ENCODE data around the gene CES3.
A peak's percentile ranks its signal among the peaks of the same experiment; 100 is the strongest.

CES3 gene, protein sequence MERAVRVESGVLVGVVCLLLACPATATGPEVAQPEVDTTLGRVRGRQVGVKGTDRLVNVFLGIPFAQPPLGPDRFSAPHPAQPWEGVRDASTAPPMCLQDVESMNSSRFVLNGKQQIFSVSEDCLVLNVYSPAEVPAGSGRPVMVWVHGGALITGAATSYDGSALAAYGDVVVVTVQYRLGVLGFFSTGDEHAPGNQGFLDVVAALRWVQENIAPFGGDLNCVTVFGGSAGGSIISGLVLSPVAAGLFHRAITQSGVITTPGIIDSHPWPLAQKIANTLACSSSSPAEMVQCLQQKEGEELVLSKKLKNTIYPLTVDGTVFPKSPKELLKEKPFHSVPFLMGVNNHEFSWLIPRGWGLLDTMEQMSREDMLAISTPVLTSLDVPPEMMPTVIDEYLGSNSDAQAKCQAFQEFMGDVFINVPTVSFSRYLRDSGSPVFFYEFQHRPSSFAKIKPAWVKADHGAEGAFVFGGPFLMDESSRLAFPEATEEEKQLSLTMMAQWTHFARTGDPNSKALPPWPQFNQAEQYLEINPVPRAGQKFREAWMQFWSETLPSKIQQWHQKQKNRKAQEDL

GRCh38 chr16:66961065-66961744 is at the start of gene CES3:
TSS of gene CES3 (plus strand) at chr16:66961266. CDS start at chr16:66961308, 42 bp downstream.
- DNase-seq = peak; percentile 1 to 24

GRCh38 chr16:66911801-66912200 is 49.3 kb upstream of the CES3 start:
- no peak for DNase-seq

DNA sequence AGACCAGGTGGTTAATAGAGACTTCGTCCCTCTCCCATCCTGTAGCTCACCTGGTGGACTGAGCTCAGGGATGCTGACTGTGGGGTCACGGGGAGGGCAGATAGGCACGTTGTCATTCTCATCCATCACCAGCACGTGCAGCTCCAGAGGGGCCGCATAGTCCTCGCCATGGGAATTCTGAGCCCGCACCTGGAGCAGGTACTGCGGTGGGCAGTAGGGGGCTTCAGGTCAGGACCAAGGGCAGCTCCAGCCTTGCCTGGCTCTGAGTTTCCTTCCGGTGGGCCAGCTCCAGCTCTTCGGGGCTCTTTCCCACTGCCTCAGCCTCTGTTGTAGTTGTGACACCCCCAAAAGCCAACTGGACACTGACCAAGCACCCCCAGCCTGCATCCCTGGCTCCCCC is 48.0 kb upstream of the CES3 start:
- DNase-seq = no peak

GRCh38 chr16:66913711-66914110 is 47.4 kb upstream of the CES3 start:
- DNase-seq = no peak

DNA sequence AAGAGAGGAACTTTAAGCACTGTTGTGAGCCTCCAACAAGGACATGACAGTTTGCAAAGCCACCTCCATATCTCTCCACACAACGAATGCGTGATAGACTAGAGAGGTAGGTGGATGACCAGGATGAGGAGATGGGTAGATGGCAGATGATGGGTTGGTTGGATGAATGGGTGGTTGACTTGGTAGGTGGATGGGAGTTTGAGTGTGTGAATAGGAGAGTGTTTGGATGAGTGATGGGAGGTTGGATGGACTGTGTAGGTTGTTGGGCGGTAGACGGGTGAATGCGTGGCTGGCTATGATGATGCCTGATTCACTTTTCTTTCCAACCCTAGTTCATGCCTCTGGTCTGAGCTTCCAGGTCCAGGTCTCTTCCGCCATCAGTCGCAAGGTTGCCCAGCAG is 46.5 kb upstream of the CES3 start:
- DNase-seq = no peak

DNA sequence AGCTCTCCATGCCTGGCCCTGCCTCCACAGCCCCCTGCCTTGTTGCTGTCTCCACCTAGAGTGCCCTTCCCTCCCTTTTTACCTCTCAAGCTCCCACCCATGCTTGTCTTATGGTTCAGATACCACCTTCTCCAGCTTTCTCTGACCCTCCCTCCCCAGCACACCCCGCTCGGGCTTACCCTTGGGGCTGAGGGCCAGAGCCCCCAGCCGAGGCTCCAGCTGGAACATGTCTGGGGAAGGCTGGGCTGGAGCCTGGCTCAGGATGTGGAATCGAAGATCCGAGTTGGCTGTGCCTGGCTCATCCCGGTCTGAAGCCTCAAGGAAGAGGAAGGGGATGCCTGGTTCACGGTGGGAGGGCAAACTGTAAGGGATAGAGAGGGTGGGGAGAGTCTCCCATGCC is 46.0 kb upstream of the CES3 start:
- no peak for DNase-seq

DNA sequence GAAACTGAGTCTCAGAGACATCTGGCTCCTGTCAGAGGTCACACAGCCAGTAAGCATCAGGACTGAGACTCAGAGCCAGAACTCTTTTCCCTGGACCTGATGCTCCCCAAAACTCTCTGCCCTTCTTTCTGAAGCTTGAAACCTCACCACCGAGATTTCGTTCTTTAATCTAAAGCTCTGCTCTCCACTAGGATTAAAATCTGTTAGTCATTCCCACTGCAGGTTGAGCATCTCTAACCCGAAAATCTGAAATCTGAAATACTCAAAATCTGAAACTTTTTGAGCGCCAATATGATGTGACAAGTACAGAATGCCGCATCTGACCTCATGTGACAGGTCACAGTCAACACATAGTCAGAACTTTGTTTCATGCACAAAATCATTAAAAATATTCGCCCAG is 44.5 kb upstream of the CES3 start:
- no peak for DNase-seq

GRCh38 chr16:66917741-66918140 is 43.3 kb upstream of the CES3 start:
- no peak for DNase-seq

DNA sequence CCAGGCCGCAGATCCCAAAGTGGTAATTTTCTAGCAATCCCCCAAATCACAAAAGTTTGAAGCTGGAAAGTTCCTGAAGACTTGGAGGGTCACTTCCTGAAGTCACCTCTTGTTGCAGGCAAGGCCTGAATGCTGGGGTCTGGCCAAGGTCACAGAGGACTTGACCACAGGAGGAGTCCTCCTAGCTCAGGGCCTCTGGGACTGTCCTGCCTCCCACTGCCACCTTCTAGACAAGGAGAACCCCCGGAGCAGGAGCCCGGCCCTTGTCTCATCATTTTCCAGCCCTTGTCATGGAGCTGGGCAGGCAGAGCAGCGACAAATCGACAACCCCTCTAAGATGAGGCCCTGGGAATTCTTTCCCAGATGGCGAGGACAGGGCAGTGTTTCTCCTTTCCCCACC is 42.7 kb upstream of the CES3 start:
- DNase-seq = no peak

DNA sequence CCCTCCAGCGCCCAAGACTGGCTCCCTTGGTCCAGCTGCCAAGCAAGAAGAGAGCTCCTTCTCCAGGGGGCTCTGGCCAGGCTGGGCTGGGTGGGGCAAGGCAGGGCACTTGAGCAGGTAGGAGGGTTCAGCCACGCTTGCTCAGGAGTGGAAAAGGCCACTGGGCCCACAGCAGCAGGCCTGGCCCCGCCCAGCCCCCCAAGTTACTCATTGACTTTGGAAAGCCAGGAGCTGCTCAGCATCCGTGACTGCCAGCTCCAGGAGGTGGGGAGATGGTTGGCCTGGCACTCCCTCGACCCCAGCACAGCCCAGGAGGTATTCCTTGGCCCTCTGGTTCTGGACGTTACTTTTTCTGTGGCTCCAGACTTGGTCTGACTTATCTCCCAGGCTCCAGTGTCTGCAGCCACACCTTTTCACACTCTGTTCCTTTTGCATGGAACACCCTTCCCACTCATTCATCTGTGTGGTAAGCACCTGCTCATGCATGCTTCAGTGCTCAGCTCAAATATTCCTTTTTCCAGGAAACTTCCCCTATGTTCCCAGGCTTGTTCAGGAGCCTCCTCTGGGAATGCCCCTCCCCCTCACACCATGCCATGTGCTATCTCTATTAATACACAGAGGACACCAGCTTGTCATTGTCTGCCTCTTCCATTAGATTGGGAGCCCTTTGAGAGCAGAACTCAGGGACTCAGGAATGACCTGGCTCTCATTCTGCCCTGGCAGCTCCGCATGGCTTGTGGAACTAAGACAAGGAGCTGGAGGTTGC is 42.1 kb upstream of the CES3 start, which contains the start of gene CDH16:
CDH16 (minus strand) TSS at position 83 of the 766 bp plus-strand sequence. CDS start 820 bp downstream, outside the sequence.
- no peak for DNase-seq

GRCh38 chr16:66919569-66920298 is 41.3 kb upstream of the CES3 start:
- DNase-seq = no peak

GRCh38 chr16:66920299-66920590 is 40.8 kb upstream of the CES3 start:
- no peak for DNase-seq

DNA sequence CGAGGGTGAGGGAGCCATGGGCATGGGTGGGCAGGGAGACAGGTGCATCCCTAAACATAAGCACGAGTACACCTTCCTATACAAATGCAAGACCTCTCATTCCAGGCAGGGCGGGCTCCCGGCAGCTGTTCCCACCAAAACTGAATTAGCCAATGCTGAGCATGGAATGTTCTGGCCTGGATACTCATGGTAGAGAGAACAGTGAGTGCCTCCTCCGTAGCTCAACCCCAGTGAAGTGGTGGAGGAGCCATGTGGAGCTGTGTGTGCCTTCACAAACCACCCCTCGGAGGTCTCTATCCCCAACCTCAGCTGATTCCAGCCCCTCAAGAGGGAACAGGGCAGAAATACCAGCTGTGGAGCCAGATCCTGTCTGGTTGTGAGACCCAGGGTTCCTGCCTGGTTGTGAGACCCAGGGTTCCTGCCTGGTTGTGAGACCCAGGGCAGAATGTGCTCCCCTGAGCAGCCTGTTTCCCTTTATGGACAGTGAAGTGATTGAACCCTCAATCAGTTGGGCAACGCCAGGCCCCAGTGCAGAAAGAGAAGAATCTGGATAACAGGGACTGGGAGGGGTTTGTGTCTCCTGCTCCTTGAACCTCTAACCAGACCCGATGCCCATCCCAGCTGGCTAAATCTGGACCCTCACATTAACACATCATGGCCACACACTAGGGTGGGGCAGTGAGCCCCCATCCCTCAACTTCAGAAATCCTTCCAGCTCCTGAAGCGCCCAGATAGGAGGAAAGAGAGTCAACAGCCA is 40.0 kb upstream of the CES3 start:
- no peak for DNase-seq

DNA sequence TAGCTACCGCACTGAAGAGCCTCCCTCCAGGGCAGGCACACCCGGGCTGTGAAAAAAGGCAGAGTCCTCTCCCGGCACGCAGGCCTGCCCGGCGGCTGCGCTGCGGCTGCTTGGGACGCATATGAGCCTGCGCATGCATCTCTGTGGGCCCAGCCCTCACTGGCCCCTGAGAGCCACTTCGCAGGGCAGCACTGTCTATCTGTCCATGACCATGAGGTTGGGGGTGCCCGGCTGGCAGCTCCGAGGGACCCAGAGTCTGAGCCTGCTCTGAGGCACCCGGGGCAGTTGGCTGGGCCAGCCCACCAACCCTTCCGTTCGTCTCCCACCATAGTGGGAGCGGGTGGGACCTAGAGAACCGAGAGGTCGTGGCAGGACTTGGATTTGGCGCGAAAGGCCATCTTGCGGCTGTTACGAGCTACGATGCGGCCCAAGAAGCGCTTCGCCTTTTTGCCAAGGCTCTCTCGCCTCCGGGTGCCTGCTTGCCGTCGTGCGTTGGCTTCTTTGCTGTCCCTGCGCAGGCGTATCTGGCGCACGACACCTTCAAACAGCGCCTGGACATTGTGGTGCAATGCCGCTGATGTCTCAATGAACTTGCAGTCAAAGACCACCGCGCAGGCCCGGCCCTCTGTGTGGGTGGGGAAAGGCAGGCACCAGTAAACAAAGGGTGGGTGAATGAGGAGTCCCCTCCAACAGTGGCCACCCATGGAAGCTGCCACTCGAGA is 39.2 kb upstream of the CES3 start:
- DNase-seq = no peak

GRCh38 chr16:66923247-66923731 is 37.8 kb upstream of the CES3 start:
- no peak for DNase-seq

GRCh38 chr16:66923866-66924265 is 37.2 kb upstream of the CES3 start:
- DNase-seq = no peak

DNA sequence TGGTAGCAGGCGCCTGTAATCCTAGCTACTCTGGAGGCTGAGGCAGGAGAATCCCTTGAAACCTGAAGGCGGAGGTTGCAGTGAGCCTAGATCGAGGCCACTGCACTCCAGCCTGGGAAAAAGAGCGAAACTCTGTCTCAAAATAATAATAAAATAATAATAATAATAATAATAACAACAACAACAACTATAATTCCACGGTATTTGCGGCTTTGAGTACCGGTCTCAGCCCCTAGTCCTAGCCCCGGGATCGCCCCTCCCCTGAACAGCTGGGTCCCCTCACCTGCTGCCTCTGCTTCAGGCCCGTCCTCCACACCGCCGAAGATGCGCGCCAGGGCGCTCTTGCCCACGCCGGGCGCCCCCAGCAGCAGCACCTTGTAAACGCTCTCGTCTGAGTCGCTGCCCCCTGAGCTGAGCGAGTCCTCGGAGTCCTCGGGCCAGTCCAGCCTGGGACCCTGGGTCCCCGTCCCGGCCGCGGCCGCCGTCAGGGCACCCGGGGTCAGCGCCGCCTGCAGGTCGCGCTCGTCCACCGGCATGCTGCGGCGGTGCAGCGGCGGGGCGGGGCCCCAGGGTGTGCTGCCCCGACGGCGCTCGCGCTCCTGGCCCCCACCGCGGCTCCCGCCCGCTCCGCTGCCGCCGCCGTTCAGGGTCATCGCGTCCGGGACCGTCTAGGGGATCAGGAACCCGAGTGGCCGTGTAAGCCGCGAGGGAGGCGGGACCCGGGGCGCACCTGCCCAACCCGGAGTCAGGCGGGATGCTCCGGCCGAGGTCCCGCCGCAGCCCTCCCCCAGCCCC is 36.3 kb upstream of the CES3 start:
- DNase-seq = no peak

DNA sequence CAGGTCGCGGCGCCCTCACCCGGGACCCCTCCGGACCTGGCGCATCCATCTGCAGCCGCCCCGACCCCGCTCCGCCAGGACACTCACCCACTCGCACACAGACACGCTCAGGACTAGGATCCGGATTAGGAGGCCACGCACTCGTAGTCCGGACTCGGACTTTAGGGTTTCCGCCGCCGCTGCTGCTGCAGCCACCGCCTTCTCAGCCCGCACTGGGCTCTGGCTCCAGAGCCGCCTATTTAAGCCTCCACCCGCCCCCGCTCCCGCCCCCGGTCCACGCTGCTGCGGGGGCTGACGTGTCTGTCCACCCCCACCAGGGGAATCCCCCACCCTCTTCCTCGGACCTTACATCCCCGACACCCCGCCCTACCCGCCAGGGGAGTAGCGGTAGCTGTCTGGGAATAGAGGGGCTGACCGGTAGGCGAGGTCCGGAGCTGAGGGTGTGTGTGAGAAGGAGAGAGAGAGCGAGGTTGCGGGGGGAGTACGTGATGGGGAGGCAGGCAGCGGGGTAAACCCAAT is 35.7 kb upstream of the CES3 start, which contains the start of gene RRAD:
RRAD (minus strand) TSS at position 214 of the 519 bp plus-strand sequence. CDS start 356 bp downstream, outside the sequence.
- DNase-seq = no peak

GRCh38 chr16:66926171-66926947 is 34.7 kb upstream of the CES3 start:
- DNase-seq = no peak

All from NCI-H187 (cell line).